HG02970 (cell line): ENCODE data around the gene SCN2B.

Experiments used
- ATAC-seq: cut with Tn5 transposase; IDR thresholded peaks from one replicate; pipeline ENCODE4 v1.9.1; 2021; ENCODE audit warnings: mild to moderate bottlenecking, moderate library complexity, moderate number of reproducible peaks; ENCODE audit not compliant: unreplicated experiment, low FRiP score

SCN2B gene

DNA sequence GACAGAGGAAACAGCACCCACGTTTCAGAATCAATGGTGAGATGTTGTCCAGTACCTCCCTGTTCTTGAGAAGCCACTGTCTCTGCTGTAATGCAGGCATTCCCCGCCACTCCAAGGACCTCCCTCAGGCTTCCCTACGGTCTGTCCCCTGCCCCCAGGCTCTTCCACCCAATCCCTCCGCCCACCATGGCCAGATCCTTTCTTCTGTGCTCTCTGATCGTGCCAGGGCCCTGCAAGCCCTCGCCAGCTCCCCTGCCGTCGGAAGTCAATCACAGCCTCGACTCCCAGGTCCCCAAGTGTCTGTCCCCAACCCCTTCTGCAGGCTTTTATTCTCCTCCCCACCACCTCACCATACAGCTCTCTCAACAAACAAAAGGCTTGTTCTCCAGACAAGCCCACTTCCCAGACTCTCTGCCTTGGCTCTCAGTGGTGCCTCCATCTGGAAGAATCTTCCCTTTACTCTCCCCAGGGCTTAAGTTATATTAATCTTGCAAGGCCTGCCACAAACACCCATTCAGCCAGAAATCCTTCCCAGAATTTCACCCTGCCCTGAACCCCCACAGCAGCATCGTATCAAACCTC, 37.5 kb downstream of the SCN2B start:
- no peak for ATAC-seq

DNA sequence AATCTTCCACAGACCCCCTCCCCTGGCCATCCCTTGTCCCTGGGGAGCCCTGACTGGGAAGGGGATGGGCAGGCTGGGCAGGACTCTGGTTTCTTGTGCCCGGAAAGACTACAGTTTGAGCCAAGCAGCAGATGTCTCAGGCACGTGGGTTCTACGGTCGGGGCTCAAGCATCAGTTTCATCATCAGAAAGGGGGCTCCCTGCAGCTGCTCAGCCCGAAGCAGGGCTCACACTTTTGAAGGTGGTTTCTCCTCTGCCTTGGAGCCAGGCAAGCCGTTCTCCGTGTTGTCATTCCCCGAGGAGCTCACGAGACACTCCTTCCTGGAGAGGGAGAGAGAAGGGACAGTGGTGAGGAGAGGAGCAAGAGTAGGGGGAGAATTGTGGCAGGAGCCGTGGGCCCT, 39.6 kb downstream of the SCN2B start:
- no peak for ATAC-seq

DNA sequence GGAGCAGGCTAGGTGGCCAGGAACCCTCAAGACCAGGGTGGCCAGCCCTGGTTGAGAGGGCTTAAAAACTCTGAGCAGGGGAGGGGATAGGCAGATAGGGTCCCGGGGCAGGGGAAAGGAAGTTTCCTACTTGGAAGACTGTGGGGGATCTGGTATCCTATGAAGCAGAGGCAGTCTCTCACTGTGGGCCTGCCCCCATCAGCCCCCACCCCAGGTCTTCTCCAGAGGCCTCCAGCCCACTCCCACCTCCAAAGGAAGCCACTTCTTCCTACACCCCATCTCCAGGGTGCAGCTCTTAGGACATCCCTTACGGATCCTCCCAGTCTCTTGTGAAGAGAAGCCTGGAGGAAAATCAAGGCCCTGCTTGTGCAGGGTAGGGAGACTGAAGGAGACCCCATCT, 40.1 kb downstream of the SCN2B start:
- ATAC-seq: no peak

DNA sequence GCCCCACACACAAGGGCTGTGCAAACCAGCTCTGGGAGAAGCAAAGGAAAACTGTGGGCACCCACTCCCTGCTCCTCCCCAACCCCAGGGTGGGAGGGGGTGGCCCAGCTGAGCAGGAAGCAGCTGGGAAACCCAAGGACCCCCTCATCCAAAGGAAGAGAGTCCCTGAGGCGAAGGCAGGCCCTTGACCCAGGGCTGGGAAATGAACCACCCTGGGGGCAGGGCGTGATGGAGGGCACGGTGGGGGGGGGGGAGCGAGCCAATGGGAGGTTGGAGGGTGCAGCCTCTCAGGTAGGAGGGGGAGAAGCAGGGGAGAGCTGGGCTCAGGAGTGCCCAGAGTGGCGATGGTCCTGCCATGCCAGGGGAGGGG, 40.7 kb downstream of the SCN2B start:
- no peak for ATAC-seq

DNA sequence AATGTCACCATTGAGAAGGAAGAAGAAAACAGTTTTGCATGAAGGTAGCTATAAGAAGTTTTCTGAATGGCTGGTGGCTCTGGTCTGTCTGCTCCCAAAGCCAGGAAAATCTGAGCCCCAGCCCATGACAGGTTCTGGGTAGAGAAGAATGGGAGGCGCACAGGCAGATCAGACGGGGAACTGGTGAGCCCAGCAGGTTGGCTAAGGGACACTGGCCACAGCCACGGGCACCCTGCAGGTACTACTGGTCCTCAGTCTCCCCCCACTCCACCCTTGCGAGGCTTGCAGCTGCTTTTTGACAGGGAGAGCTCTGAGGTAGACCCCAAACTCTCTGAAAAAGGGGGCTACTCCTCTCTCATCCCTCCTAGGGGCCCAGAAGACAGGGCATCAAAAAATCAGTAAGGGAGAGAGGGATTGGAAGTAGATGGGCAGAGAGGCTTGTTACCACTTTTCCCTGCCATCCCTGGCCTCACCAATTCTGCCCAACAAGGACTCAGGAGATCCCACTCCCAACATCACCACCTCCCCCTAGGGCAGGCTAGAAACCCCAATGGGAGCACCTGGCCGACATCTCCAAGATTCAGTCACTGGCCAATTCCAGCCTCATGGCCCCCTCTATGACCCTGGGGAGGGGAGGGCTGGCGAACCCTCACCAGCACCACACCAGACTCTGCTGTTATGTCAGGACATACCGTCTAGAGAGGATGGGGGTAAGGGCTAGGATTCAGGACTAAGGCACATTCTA, 41.2 kb downstream of the SCN2B start:
- no peak for ATAC-seq

DNA sequence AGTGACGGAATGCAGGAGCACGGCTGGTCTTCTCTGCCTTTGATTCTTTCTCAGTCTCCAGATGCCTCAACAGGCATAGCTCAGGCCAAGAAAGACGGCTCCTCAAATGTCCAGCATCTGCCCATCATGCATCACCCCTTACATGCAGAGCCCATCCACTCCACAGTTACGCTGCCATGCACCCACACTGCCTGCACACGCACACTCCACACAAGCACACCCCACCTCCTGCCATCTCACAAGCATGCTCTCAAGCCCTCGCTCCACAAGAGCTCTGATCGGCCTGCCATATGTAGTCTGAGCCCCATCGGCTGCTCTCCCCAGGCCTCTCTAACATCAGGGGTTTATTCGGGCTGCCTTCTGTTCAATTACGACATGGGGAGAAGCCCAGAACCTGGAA, 42.6 kb downstream of the SCN2B start:
- ATAC-seq: no peak

DNA sequence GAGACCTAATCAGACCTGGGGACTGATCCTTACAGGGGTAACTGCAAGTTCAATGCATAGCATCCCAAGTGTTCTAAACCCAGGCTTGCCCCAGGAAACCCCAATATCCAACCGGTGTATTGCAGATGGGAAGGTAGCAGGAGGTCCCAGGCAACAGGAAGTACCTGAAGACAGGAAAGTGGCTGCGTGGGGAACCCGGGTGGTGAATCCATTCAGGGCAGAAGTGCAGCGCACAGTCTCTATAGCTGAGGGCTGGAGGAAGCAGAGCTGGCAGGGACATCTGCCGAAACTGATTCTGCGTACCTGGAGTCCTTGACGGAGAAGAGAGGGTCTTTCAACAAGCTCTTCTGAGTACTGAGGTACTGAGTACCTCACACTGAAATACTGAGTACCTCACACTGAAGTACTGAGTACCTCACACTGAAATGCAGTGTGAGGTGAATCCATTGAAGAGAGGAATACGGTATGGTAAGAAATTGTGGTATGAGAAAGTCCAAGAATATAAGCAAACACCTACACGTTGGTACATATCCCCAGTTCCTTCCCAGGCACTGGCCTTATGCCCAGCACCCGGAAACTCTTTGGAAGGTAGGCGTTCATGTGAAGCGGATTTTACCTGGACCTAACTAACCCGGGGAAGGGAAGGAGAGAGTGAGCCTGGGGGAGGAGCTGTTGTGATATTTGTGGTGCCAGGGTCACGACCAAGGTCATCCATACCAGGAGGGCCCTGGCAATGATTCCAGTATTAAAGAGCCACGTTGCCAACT, 43.9 kb downstream of the SCN2B start:
- no peak for ATAC-seq

DNA sequence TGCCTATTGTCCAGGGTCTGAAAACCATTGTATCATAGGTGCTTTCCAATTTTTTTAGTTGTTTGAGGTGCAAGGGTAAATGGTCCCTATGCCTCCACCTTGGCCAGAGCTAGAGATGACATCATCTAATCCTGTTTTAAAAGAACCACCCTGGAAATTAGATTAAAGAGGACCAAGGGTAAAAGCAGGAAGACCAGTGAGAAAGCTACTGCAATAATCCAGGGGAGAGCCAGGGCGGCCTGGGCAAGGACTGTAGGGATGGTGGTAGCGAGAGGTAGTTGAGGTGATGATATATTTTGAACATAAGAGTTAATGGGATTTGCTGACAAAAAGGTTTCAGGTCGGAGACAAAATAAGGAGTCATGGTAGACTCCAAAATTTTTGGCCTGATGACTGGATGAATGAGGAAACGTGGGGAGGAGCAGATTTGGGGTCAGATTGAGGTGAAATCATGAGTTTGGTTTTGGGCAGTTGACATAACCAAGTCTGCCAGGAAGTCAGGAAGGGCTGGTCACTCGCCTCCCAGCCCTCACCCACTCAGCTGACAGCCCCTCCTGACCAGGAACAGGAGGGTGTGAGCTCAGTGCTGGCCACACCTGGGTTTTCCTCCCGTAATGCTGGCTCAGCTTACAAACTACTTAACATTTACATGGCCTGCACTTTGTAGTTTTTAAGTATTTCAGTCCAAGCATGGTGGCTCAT, 46.8 kb downstream of the SCN2B start:
- ATAC-seq: no peak

DNA sequence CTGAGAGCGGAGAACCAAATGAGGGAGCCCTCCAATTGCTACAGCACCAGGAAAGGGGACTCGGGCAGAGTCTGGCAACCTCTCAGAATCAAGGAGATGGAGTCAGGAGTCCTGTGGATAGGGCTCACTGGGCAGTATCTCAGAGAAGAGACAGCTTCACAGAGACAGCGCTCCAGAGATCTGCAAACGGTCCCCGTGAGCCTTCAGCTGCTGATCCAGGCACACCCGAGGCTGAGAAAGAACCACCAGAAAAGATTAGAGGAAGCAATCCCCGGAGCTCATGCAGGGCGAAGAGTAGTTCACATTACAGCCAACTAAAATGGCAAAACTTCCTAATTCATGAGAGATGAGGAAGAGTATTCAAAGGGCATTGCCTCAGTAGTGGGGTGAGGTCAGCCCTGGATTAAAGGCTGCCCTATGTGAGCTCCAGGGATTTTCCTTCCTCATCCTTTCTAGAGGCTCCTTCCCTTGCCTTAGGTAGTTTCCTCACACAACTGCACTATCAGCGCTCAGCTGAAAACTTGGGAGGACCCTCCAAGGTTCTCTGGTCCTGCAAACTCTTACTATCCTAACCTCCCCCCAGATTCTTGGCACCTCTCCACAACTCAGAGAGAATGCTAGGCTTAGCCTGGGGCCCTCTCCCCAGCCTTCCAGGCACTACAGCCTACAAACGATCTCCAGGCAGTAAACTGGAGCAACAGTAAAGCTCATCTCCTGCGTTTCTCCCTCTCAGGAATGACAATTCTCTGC, 47.5 kb downstream of the SCN2B start:
- ATAC-seq: no peak

DNA sequence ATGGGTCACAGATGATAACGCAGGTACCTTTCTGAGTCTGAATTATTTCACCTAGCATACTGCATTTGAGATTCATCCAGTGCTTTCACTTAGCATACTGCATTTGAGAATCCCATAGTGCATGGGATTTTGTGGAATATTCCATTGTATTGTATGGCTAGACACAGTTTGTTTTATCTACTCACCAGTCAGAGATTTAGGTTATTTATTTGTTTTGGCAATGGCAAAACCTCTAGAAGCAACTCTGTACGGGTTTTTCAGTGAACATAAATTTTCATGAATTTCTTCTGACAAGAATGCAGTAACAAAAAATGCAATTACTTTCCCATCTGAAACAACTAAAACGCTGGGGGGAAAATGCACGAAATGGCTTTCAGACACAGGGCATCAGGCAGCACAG, 48.1 kb downstream of the SCN2B start:
- ATAC-seq: no peak

DNA sequence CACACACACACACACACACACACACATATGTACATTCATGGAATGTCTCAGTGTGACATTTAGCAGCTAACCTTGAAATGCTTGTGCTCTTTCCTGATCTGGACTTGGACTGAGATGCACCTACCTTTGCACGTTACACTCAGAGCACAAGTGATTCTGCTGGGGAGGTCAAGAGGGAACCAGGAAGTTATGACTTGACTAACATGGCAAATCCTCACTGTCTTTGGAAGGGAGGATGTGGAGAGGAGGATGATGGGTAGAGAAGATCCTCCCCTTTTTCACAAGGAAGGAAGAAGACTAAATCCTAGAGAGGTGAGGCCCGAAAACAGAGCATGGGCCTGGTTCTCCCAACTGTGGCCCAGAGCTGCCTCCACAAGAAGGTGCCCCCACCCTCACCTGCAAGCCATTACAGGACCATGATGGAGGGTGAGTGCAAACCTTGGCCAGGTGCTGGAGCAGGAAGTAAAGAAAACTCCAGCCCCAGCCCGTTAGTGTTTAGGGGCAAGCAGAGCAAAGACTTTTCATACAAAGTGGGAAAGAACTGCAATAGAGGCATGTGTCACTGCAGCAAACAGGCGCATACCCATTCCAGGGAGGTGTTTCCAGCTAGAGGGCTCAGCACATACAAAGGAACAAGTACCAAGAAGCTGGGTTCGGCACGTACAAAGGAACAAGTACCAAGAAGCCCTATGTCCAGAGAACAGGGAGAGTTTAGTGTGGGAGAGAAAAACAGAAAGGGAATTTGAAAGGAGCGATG, 50.2 kb downstream of the SCN2B start:
- ATAC-seq: no peak

DNA sequence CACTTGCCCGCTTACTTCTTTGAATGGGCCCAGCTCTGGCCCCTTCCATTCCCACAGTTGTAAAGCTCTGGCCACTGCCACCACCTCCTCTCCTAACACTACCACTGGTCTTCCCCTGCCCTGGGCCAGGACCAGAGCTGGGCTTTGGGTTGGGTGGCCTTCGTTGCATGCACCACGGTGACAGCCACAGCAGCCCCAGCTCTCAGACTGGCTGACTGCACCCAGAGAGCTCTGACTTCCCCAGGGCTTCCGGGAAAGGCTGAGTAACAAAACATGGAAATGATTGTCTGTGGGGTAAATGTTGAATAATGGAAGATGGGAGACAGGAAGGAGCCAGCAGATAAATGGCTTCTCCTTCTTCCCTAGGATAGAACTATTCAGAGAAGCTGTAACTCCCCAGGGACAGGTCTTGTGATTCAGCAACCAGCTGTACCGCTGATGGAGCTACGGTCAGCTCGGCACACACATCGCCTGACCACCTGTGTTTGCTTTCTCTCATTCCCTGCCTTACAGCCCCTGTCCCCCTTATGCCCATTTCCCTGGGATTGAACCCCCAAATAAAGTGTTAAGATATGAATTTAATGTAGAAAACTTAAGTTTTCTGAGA, 51.4 kb downstream of the SCN2B start:
- no peak for ATAC-seq

DNA sequence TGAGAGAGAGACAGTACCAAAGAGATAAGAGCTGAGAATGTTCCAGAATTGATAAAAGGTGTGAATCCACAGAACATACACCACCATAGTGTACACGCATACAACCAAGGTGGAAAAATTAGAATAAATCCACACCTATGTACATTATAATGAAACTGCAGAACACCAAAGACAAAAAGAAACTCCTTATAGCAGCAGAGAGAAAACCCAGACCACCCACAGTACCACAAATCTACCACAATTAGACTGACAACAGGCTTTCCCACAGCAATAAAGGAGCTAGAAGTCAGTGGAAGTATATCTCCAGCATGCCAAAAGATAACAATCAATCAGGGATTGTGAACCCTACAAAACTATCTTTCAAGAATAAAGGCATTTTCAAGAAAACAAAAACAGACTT, 55.6 kb downstream of the SCN2B start:
- no peak for ATAC-seq

DNA sequence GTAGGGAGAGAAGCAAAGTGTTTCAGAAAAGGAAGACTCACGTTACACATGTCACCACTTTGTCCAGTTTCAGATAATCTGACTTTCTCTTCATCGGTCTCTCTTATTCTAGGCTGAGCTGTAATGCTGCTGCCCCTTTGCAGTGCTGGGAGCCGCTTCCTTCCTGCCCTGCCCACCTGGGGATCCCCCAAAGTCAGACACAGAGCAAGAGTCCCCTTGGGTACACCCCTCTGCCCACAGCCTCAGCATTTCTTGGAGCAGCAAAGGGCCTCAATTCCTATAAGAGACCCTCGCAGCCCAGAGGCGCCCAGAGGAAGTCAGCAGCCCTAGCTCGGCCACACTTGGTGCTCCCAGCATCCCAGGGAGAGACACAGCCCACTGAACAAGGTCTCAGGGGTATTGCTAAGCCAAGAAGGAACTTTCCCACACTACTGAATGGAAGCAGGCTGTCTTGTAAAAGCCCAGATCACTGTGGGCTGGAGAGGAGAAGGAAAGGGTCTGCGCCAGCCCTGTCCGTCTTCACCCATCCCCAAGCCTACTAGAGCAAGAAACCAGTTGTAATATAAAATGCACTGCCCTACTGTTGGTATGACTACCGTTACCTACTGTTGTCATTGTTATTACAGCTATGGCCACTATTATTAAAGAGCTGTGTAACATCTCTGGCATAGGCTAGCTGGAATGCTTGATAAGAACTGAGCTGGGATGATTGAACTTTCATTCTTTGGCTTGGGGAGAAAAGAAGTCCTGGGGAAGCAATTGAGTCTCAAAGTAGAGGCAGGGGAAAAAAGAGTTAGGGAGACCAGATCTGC, 58.4 kb downstream of the SCN2B start:
- no peak for ATAC-seq

DNA sequence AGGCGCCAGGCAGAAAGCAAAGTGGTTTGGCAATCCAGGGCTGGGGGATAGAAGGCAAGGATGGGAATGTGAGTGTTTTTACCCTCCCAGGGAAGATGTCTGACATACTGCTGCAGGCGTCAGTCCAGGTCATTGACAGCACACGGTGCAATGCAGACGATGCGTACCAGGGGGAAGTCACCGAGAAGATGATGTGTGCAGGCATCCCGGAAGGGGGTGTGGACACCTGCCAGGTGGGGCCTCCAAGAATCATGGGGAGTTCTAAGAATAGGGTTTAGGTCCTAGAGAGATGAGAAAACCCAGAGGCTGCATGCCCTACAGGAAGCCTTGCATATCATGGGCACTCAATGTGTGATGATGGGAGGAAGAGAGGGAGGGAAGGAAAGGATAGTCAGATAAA, 61.4 kb downstream of the SCN2B start:
- no peak for ATAC-seq

DNA sequence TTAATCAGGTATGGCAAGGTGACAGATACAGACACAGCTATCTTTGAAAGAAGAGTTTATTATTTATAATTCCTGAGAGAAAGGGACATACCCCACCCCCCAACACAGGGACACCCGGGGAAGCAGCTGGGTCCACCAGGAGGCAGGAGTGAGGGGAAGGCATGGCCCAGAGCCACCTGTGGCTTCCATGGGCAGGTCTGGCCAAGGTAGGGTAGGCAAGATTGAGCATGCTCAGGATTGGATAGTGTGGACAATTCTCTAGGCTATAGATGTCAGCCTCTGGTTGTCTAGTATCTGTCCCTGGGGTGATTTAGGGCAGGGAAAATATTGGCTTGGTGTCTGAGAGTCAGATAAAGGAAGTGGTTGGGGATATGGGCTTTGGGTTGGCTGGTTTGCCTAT, 62.2 kb downstream of the SCN2B start:
- ATAC-seq: no peak

DNA sequence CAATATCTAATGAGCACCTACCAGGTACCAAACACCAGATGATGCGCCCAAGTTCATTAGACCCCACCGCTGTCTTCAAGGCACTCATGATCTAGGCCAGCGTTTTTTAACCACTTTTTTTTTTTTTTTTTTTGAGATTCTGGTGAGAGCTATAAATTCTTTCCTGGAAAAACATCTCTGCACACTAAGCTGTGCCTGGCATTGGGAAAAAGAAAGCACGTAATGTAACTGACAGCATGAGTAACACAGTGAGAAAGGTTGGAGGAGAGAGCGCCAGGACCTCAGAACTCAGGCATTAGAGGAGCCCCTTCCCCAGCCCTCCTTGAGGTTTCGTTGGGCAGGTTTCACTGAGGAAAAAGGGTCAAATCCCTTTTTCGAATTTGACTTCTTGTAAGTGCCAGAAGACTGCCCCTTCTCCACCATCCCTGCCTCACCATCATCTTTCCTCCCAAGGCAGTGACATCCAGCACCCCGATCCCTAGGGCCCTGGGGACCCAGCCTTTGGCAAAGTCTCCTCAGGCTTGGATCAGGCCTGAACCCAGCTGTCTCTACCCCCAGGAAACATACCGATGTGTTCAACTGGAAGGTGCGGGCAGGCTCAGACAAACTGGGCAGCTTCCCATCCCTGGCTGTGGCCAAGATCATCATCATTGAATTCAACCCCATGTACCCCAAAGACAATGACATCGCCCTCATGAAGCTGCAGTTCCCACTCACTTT, 63.6 kb downstream of the SCN2B start:
- no peak for ATAC-seq
